Fibroblast of skin of abdomen (primary cell): Measurements from ENCODE around the gene EIF3K. TPM values are rescaled to one million over a fixed set of nuclear protein-coding genes. Genes with fewer than 3 reads are reported as not detected.
"Not testable (repeated sequence)": the region's sequence is repeated elsewhere in the genome, so short reads cannot be mapped to it uniquely, and the experiment has no call there.

Experiments
- DNase-seq: peaks from one replicate; pipeline ENCODE4 v3.0.0-alpha.2; 2013
- polyA plus RNA-seq, 2 experiments: library from polyadenylated mRNA; unstranded; fragments of 120-200 nt; gene quantifications; one replicate each; pipeline ENCODE4 v1.2.1, GENCODE V29; 2013; ENCODE audit not compliant: insufficient read length in 2 of 2

Gene EIF3K, protein sequence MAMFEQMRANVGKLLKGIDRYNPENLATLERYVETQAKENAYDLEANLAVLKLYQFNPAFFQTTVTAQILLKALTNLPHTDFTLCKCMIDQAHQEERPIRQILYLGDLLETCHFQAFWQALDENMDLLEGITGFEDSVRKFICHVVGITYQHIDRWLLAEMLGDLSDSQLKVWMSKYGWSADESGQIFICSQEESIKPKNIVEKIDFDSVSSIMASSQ
- polyA plus RNA-seq (2013, experiment 1 of 2; ENCODE audit: insufficient read length) = 243 TPM
- polyA plus RNA-seq (2013, experiment 2 of 2; ENCODE audit: insufficient read length) = 243 TPM

DNA sequence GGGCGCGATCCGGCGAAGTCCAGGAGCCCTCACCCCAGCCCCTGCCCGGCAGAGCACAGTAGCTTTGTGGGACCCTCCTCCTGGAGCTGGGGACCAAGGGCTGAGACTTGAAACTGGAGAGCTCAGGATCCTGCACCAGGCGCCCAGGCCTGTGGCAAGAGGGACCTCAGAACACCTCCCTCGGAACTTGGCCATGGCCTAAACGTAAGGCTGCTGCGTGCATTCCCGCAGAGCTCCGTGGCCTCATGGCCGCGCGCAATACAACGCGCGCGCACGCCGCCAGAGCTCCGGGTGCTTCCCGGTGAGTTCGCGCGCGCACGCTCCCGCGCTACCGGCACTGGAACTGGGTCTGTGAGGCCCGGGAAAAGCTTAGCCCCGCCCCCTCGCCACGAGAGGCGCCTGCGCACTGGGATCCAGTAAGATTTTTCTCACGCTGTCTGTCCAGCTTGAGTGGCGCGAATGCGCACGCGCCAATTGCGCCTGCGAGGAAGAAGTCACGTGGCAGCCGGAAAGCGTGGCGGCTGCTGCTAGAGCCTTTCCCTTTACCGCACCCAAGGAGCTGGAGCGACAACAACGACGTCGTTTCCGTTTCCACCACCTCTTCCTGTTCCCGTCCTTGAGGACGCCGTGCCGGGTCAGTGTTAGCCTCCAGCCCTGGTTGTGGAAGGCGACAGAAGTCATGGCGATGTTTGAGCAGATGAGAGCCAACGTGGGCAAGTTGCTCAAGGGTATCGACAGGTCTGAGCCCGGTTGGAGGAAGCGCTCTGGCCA is at the start of gene EIF3K:
Gene EIF3K (plus strand): TSS at position 599 of the 771 bp plus-strand sequence. CDS start 81 bp downstream, at position 680.
- DNase-seq = peak; percentile 98

DNA sequence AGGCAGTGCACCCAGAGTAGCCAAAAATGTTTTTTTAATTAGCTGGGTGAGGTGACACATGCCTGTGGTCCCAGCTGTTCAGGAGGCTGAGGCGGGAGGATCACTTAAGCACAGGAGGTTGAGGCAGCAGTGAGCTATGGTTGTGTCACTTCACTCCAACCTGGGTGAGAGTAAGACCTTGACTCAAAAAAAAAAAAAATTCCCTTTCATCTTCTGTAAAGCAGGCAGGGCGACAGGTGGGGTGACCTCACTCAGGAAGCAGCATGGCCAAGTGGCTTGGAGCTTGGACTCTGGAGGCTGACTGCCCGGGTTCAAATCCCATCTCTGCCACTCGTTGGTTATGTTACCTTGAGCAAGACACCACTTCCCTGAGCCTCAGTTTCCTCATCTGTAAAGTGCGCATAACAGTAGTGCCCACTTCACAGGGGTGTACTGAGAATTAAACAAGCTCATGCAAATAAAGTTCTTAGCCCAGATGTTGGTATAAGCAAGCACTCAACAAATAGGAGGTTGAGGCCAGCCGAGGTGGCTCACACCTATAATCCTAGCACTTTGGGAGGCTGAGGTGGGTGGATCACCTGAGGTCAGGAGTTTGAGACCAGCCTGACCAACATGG is 49.5 kb upstream of the EIF3K start:
- no peak for DNase-seq

DNA sequence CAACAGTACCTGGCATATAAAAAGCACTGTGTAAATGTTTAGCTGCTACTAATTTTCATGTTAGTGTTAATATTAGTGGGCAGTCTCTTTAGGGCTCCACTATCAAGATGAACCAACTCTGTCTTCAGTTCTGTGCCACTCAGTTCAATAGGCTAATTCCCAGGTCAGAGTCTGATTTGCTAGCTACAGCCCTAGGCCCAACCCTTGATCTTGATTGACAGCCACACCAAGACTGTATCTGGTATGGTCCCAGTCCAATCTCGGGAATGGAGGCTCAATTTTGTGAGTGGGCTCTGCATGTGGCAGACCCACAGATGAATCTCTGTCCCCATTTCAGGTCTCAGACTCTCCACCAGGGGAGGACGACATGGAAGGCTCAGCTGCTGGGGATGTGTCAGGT is 47.3 kb upstream of the EIF3K start:
- DNase-seq = no peak

DNA sequence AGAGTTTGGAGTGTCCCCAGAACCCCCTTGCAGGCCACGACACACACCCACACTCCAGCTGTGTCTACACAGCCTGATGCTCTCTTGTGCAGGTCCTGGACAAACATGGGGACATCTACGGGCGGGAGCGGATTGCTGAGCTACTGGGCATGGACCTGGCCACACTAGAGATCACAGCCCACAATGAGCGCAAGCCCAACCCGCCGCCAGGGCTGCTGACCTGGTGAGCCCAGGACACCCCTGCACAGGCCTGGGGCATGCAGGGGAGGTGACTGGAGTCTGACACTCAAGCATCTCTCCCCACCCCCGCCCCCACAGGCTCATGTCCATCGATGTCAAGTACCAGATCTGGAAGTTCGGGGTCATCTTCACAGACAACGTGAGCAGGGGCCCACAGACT is 41.2 kb upstream of the EIF3K start:
- no peak for DNase-seq

DNA sequence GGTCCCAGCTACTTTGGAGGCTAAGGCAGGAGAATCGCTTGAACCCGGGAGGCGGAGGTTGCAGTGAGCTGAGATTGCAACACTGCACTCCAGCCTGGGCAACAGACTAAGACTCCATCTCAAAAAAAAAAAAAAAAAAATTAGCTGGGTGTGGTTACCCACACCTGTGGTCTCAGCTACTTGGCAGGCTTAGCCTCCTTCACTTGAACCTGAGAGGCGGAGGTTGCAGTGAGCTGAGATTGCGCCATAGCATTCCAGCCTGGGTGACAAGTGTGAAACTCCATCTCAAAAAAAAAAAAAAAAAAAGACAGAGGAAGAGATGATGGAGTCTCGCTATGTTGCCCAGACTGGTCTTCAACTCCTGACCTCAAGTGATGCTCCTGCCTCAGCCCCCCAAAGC is 39.7 kb upstream of the EIF3K start:
- DNase-seq = not testable (repeated sequence)

DNA sequence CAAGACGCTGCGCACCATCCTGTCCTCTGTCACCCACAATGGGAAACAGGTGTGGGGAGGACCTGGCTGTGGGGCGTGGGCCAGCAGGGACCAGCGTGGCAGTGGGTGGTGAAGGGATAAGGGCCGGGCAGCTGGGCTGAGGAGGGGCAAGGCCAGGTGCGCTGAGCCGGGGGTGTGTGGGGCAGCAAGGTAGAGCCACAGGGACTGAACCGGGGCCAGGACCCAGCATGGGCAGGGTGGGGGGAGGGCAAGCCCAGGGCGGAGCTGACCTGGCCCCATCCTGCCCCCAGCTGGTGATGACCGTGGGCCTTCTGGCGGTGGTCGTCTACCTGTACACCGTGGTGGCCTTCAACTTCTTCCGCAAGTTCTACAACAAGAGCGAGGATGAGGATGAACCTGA is 38.9 kb upstream of the EIF3K start:
- no peak for DNase-seq

DNA sequence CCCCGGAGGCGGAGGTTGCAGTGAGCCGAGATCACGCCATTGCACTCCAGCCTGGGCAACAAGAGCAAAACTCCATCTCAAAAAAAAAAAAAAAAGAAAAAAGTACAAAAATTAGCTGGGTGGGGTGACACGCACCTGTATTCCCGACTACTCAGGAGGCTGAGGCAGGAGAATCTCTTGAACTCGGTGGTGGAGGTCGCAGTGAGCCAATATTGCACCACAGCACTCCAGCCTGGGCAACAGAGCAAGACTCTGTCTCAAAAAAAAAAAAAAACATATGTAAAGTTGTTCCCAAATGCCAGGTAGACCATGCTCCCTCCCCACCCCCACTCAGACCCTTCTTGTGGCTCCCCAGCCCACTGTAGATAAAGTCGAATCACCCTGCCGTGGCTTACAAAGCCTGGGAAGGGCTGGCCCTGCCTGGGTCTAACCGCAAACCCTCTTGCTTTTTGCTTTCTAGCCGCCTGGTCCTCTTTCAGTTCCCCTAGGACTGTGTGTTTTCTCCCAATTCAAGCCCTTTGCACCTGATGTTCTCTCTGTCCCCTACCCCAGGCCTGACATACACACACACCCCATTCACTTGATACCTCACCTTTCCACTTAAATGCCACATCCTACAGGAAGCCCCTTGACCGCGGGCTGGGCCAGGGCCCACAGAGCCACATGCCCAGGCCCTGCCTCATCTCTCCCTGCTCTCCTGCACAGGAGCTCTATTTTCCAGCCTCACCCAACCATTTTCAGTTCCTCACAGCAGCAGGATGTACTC is 35.6 kb upstream of the EIF3K start:
- no peak for DNase-seq

DNA sequence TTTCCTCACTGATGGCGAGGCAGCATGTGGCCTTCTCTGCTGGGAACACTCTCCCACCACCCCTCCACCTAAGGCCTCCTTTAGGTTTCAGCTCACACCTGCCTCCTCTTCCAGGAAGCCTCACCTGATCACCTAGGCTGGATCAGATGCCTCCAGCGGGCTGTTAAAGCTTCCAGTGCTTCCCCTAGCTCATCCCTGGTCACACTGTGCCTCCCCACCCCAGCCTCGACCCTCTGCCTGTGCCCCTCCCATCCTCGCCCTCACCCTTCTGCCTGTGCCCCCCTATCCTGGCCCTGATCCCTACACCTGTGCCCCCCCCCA is 35.0 kb upstream of the EIF3K start:
- DNase-seq = no peak

DNA sequence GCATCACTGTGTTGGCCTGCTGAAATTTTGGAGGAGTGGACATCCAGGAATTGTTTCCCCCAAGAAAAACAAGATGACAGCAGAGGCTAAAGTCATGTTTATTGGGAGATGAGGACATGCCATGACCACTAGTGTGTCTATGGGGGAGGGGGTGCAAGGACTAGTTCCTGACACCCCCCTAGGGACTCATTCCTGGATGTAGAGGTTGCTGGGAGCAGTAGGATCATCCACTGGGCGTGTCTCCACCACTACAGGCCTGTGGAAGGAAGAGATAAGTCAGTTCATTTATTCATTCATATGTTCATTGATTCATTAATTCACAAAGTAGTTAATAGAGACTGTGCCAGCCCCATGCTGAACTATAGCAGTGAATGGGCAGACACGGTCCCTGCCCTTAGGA is 31.4 kb upstream of the EIF3K start:
- no peak for DNase-seq

DNA sequence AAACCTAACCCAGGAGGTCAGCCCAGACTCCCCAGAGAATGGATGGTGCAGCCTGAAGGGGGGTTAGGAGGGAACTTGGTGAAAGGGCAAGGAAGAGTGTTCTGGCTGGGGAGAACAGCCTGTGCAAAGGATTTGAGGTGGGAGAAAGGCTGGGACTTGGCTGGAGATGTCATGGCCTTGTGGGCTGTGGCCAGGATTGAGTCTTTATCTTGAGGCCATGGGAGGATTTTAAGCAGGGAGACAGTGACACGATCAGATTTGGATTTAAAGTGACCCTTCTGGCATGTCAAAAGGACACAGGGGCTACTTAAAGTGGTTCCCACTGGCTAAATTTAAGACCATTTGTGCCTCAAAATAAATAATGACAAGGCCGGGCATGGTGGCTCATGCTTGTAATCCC is 30.9 kb upstream of the EIF3K start:
- DNase-seq = no peak

DNA sequence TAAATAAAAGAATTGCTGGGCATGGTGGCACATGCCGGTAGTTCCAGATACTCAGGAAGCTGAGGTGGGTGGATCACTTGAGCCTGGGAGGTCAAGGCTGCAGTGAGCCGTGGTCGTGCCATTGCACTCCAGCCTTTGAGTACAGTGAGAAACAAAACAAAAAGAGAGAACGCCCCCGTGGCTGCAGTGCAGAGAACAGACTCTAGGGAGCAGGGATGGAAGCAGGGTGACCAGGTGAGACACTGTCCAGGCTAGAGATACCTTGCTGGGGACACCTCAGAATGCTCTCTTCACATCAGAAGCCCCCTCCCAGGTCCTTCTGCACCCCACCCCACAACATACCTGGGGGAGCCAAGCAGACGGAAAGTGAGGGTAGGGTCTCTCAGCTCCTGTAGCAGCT is 26.0 kb upstream of the EIF3K start:
- no peak for DNase-seq

DNA sequence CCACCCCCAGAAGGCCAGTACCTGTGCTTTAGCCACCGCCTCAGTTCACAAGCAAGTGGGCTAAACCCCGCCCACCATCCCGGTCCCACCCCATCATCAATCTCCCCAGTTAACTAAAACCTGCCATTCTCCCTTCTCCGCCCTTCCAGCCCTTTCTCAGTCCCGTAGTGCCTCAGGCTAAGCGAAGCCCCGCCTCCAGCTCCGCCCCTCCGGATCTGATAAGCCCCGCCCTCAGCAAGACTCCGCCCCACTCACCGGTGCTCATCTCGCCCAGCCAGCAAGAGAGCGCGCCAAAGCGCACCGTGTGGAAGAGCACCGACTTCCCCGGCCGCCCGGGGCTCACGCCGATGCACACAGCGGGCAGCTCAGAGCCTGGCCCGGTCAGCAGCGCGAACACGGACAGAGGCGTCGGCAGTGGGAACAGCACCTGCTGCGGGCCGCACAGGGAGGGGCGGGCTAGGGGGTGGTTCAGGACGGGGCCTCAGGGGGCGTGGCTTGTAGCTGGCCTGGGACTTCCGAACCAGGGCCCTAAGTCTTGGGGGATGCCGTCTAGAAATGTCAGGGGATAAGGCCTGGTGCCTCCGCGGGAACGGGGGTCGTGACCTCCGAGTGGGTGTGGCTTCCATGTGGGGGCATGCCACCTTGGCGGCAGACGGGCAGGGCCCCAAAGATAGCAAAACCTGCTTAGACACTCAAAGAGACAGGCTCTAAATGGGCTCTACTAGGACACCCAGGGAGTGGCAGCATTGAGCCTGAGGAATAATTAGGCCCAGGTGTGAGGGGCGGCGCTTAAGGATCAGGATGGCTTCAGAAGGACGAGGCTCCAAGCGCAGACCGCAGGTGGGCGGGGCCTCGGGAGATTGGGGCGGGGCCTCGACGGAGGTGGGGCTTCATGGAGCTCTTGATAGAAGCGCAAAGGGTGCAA is 22.7 kb upstream of the EIF3K start:
- no peak for DNase-seq

DNA sequence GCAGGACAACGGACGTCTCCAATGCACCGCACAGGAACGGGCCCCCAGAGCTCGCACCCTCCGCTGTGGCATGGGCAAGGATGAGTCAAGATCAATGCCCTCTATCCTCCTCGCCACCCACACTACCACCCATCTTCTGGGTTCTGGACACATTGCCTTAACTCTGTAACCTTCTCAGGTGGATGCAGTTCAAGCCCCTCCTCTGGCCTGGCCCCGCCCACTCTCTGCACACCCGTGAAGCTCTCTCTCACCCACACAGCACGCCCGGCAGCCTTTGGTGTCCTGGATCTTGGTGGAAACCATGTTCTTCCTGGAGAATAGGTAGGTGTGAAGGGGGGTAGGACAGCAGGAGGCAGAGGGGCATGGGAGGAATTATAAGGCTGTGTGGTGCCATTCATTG is 21.9 kb upstream of the EIF3K start:
- no peak for DNase-seq

DNA sequence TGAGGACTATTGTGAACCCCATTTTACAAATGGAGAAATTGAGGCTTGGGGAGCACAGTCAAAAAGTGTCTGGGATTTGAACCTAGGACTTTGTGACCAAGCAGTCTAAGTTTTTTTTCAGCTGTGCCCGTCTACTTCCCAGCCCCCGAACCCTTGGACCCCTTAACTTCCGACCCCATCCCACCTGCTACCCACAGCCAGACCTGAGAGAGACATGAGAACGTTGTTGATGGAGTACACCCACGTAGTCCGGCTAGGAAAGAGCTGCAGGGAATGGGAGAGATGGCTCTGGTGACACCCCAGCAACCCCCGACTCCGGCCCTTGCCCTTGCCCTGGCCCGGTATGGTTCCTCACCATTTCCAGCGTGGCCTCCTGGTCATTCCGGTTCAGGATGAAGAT is 19.3 kb upstream of the EIF3K start:
- DNase-seq = no peak

DNA sequence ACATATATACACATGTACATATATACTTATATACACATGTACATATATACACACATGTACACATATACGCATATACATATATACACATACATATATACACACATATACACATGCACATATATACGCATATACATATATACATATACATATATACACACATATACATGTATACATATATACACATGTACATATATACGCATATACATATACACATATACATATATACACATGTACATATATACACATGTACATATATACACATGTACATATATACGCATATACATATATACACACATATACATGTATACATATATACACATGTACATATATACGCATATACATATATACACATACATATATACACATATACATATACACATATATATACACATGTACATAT is 16.1 kb upstream of the EIF3K start:
- not testable (repeated sequence) for DNase-seq

DNA sequence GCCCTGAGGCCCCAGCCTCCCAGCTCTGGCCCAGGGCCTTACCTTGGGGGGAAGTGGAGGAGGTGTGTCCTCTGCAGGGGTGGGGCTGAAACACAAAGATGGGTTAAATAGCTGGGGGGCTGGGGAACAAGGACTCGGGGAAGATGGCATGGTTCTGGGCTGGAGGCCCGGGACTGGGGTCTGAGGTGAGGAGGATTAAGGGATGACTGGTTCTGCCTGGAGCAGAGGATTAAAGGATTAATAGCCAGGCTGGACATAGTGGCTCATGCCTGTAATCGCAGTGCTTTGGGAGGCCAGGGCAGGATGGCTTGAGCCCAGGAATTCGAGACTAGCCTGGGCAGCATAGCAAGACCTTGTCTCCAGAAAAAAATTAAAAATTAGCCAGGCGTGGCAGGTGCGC is 12.9 kb upstream of the EIF3K start:
- DNase-seq = no peak

DNA sequence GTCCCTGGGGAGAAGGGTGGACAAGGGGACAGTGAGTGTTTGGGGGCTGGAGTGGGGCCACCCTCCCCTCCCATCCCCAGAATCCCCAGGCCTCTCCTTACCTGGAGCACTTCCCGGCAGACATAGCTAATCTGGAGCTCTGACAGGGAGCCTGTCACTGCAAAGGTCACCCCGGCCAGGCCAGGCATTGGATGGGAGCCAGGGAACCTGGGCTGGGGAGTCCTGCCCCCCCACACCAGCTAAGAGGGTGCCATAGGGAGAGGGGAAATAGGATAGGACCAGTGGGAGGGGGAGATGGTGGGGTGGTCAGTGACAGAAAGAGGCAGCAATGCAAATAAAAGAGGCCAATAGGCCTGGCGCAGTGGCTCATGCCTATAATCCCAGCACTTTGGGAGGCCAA is 4.7 kb upstream of the EIF3K start:
- no peak for DNase-seq

DNA sequence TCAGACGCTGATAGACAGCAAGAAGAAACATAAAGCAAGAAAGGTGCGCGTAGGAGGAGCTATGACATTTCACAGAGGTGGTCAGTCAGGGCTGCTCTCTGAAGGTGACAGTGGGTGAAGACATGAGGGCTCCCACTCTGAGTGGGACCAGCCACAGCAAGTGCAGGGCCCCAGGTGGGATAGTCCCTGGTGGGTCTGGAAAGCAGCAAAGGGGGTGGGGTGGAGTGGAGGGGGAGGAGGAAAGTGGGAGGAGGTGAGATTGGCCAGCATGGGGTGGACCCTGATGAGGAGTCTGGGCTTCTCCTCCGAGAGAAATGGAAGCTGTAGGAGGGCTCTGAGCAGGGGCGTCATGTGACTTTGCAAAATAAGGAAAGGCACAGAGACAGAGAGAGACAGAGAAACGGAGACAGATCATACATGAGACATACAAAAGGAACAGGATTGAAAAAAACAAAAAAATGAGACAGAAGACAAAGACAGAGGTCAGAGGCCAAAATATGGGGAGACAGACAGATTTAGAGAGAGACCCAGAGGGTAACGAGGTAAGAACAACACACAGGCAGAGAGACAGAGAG is 3.9 kb upstream of the EIF3K start:
- no peak for DNase-seq

DNA sequence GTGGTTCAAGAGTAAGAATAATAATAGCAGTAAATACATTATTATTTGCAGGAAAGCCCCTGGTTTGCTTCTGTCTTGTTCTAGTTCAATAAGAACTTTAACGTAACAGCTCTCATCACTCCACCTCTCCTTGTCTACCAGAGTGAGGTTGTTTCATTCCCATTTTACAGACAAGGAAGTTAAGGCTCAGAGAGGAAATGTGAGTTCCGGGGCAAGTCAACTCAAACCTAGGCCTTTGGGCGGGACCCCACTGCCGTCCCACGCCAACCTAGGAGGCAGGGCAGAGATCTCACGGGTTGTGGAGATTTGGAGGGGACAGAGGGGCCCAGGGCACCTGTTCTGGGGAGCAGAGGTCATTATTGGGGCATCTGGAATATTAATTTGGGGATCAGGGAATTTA is 2.7 kb upstream of the EIF3K start:
- no peak for DNase-seq

DNA sequence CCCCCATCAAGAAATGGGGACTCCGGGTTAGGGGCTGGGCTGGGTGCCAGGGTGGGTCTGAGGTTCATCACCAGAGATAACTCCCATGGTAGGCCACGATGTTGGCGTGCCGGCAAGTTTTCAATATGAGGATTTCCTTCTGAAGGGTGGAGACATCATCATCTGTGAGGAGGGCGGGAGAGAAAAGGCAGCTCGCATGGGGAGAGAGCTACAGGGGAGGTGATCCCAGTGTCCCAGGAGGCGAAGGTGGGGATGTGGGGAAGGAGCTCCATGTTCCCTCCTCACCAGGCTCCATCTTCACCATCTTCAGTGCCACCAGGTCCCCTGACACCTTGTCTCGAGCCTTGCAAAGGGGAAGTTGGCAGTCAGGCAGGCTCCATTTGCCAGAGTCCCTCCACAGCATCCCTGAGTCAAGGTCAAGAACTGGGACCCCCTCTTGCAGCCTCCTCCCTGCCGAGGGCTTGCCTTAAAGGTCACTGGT is 1.7 kb upstream of the EIF3K start:
- no peak for DNase-seq

DNA sequence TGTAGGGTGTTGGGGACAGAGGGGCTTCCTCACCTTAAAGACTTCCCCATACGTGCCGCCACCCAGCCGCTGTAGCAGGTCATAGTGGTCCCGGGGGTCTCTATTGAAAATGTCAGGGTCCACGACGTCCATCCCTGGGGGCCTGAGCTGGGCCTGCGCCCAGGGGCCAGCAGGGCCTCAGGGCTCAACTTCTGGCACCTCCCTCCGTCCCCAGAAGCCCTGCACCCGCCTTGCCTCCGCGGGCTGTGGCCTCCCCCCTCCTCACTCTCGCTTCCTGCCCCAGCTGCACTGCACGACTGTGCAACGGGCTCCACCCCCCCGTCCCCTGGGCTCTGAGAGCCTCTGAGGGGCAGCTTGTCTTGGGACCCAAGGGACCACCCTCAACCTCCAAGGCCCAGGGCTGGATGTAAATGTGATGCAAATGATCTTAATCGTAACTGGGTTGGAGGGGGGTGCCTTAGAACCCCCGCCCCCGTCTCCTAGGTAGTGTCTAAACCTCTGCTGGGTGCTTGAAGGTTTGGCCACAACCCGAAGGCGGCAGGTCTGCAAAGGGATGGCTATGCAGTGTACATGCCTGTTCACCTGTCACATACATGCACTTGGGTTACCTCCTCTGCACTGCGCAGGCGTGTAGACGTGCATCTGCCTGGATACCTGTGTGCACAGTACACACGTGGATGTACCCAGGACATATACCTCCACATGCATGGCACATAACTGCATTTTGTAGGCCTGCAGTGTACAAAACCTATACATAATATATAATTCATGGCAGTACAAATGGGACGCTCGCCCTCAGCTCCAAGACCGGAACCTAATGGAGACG is 1.0 kb upstream of the EIF3K start, which contains the start of gene MAP4K1:
Gene MAP4K1 (minus strand): TSS at position 190 of the 826 bp plus-strand sequence. CDS start 58 bp downstream, at position 132.
- no peak for DNase-seq
